ENCODE results near the gene FAM9A.
"Not testable (repeated sequence)": the region's sequence is repeated elsewhere in the genome, so short reads cannot be mapped to it uniquely, and the experiment has no call there.

FAM9A gene

GRCh38 chrX:8805974-8806373 lies 4.8 kb upstream of the FAM9A start:
- H3K4me3 ChIP-seq (ENCODE audit: low read depth, low read length): no peak overlapping the region
- DNase-seq (ENCODE audit: low read depth): no peak
- no peak for TF ChIP-seq CTCF (conservative IDR thresholded peaks at IDR 0.05; ENCODE audit: low read depth, low read length)

- no peak overlapping the region for H3K4me3 ChIP-seq (ENCODE audit: low read depth, low read length)
- TF ChIP-seq CTCF (conservative IDR thresholded peaks at IDR 0.05; ENCODE audit: low read depth, low read length): no peak
- DNase-seq (ENCODE audit: low read depth): no peak
Measured at GRCh38 chrX:8805046-8805445, 3.9 kb upstream of the FAM9A start.

GRCh38 chrX:8803326-8803725 lies 2.1 kb upstream of the FAM9A start:
- TF ChIP-seq CTCF (conservative IDR thresholded peaks at IDR 0.05; ENCODE audit: low read depth, low read length): no peak
- no peak for DNase-seq (ENCODE audit: low read depth)
- H3K4me3 ChIP-seq (ENCODE audit: low read depth, low read length): no peak overlapping the region

GRCh38 chrX:8800351-8800750 lies 832 bp downstream of the FAM9A start:
- DNase-seq (ENCODE audit: low read depth); H3K4me3 ChIP-seq (ENCODE audit: low read depth, low read length): not testable (repeated sequence)

GRCh38 chrX:8799281-8799680 lies 1.9 kb downstream of the FAM9A start:
- H3K4me3 ChIP-seq (ENCODE audit: low read depth, low read length): not testable (repeated sequence)

GRCh38 chrX:8798702-8799101 lies 2.5 kb downstream of the FAM9A start:
- DNase-seq (ENCODE audit: low read depth); H3K4me3 ChIP-seq (ENCODE audit: low read depth, low read length): not testable (repeated sequence)

More at GRCh38 chrX:8799281-8799680, 1.9 kb downstream of the FAM9A start:
- DNase-seq (ENCODE audit: low read depth): not testable (repeated sequence)

- DNase-seq (ENCODE audit: low read depth); H3K4me3 ChIP-seq (ENCODE audit: low read depth, low read length): not testable (repeated sequence)
Measured at GRCh38 chrX:8787119-8787518, 14.1 kb downstream of the FAM9A start.

- DNase-seq (ENCODE audit: low read depth): no peak
- TF ChIP-seq CTCF (conservative IDR thresholded peaks at IDR 0.05; ENCODE audit: low read depth, low read length): no peak
- no peak overlapping the region for H3K4me3 ChIP-seq (ENCODE audit: low read depth, low read length)
Measured at GRCh38 chrX:8784162-8784561, 17.0 kb downstream of the FAM9A start.

GRCh38 chrX:8783714-8784098 lies 17.5 kb downstream of the FAM9A start:
- no peak for TF ChIP-seq CTCF (conservative IDR thresholded peaks at IDR 0.05; ENCODE audit: low read depth, low read length)
- no peak for DNase-seq (ENCODE audit: low read depth)
- no peak overlapping the region for H3K4me3 ChIP-seq (ENCODE audit: low read depth, low read length)

Measured in choroid plexus epithelial cell (primary cell).